T-cell (primary cell): Measurements from ENCODE around the gene WDR44. TPM values are rescaled to one million over a fixed set of nuclear protein-coding genes. Genes with fewer than 3 reads are reported as not detected.

ENCODE experiments used
- ATAC-seq, 4 experiments: fragments of 200-7000 bp in 3 of 4; fragments of 150-1000 bp in 1 of 4; cut with Tn5 transposase; replicated peaks in 1 of 4; 1 replicate in 3 of 4; 2 replicates in 1 of 4; pipeline ENCODE4 v1.10.0; 2021; ENCODE audit warnings: moderate library complexity in 3 of 4, mild to moderate bottlenecking in 2 of 4, moderate number of reproducible peaks in 1 of 4
- CTCF ChIA-PET, 2 donors: fragments of 300-600 bp; sonication (Branson Sonifier 250); formaldehyde crosslinking; loops; one replicate each; lab custom pipeline; 2022; ENCODE audit warnings: antibody characterized with exemption in 2 of 2; lab: Charles Lee
- POLR2A ChIA-PET, 2 donors: fragments of 300-600 bp; sonication (Branson Sonifier 250); formaldehyde crosslinking; loops; one replicate each; lab custom pipeline; 2022; ENCODE audit warnings: antibody characterized with exemption in 2 of 2; lab: Charles Lee
- DNase-seq, 35 experiments: peaks; one replicate each; pipeline versions ENCODE4 v3.0.0 to v3.0.0-alpha.2; 2013 to 2023
- H3K27ac ChIP-seq: one replicate; pipeline ENCODE4 v1.5.1; 2013; ENCODE audit warnings: low read length
- H3K27me3 ChIP-seq, 2 experiments: replicated peaks in 1 of 2; 1 replicate in 1 of 2; 2 replicates in 1 of 2; pipeline versions ENCODE4 v1.6.1 to v1.7.0; 2013; ENCODE audit warnings: low read length in 1 of 2, mixed read lengths in 1 of 2; ENCODE audit not compliant: control insufficient read depth in 2 of 2, insufficient read depth in 2 of 2; ENCODE audit errors: extremely low read depth in 1 of 2
- H3K36me3 ChIP-seq, 2 donors: 1 replicate in 1 of 2; 2 replicates in 1 of 2; pipeline versions ENCODE4 v1.6.1 to v1.7.0; 2013; ENCODE audit warnings: low read length in 1 of 2; ENCODE audit not compliant: control insufficient read depth in 2 of 2, insufficient read depth in 1 of 2; ENCODE audit errors: extremely low read depth in 1 of 2
- H3K4me1 ChIP-seq, 2 experiments: 1 replicate in 1 of 2; 2 replicates in 1 of 2; pipeline versions ENCODE4 v1.6.1 to v1.7.0; 2013; ENCODE audit warnings: low read length in 2 of 2, mixed read lengths in 1 of 2; ENCODE audit not compliant: insufficient read depth in 2 of 2, control insufficient read depth in 1 of 2; ENCODE audit errors: extremely low read depth in 1 of 2
- H3K4me3 ChIP-seq, 2 donors: 1 replicate in 1 of 2; 2 replicates in 1 of 2; pipeline versions ENCODE4 v1.5.1 to v1.7.0; 2013; ENCODE audit warnings: mild to moderate bottlenecking in 2 of 2, low read length in 1 of 2, moderate library complexity in 1 of 2; ENCODE audit not compliant: control insufficient read depth in 1 of 2; ENCODE audit errors: extremely low read depth in 1 of 2
- H3K9me3 ChIP-seq: 2 replicates; pipeline ENCODE4 v1.7.0; 2013
- H3K27ac Mint-ChIP-seq, 2 donors: one replicate each; pipeline ENCODE4 v1.8.0; 2020 to 2021; ENCODE audit warnings: mild to moderate bottlenecking in 2 of 2, mixed read lengths in 2 of 2
- H3K27me3 Mint-ChIP-seq, 2 donors: one replicate each; pipeline ENCODE4 v1.8.0; 2021 to 2022; ENCODE audit warnings: mixed read lengths in 2 of 2
- H3K36me3 Mint-ChIP-seq: one replicate; pipeline ENCODE4 v1.8.0; 2021; ENCODE audit warnings: mixed read lengths
- H3K4me1 Mint-ChIP-seq, 3 donors: one replicate each; pipeline ENCODE4 v1.8.0; 2020 to 2022; ENCODE audit warnings: mixed read lengths in 3 of 3, mild to moderate bottlenecking in 1 of 3
- H3K4me3 Mint-ChIP-seq, 3 donors: one replicate each; pipeline ENCODE4 v1.8.0; 2020 to 2022; ENCODE audit warnings: mild to moderate bottlenecking in 3 of 3, mixed read lengths in 3 of 3, moderate library complexity in 3 of 3
- H3K9me3 Mint-ChIP-seq, 3 donors: one replicate each; pipeline ENCODE4 v1.8.0; 2020 to 2022; ENCODE audit warnings: mixed read lengths in 3 of 3
- WGBS: methylation state at CpG from one replicate; pipeline ENCODE4 v1.1.5; 2013; ENCODE audit warnings: missing lambda C conversion rate; ENCODE audit not compliant: insufficient coverage; 5-methylcytosine and 5-hydroxymethylcytosine counted together
- total RNA-seq, 35 experiments: library from RNA in 6 of 35; stranded (reverse) in 6 of 35; fragments of 120-200 nt in 1 of 35; gene quantifications; one replicate each; pipeline versions ENCODE4 v1.2.1 to v1.2.4 and lab custom pipeline; 2013 to 2026

Gene WDR44
- total RNA-seq, 5 donors from 2014 or later (not counting 1 experiment from before 2014, with no cell fraction given): 13.6 to 21.4 (median 19.0) TPM

GRCh38 chrX:118337687-118338086 is 8.2 kb upstream of the WDR44 start:
- Mint-ChIP-seq H3K36me3 (no peaks in the 10 kb centered on the region), H3K27me3 (peaks cover 0 to 5% of the 10 kb centered on the region in 2 donors), H3K4me3 (no peak overlapping the region), H3K9me3 (no peaks in the 10 kb centered on the region), H3K27ac (no peak overlapping the region), H3K4me1 (no peaks in the 10 kb centered on the region)
- Histone ChIP-seq H3K27ac (no peak overlapping the region), H3K4me3 (no peak overlapping the region), H3K9me3 (no peaks in the 10 kb centered on the region), H3K27me3 (no peaks in the 10 kb centered on the region), H3K4me1 (no peaks in the 10 kb centered on the region), H3K36me3 (no peaks in the 10 kb centered on the region)
- CTCF ChIA-PET: no interaction called here
- DNase-seq (no peak), ATAC-seq (no peak)
- WGBS: no CpG with 5 or more reads among the region's 2 CpGs
- POLR2A ChIA-PET: no interaction called here

DNA sequence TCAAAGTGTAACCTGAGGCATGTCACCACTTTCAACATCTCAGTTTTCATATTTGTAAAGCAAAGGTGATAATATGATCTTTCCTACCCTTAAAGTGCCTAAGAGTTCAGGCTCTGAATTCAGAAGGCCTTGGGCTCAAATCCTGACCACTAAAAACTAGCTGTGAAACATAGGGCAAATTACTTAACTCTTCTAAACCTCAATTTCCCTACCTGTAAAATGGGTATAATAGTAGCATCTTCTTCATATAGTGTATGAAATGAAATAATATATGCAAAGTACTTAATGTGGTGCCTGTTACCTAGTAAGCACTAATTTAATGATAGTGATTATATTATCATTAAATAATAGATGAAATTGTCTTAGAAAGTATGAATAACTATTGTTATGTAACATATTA is 7.0 kb upstream of the WDR44 start:
- Mint-ChIP-seq H3K27ac (no peak overlapping the region), H3K4me1 (no peaks in the 10 kb centered on the region), H3K4me3 (no peak overlapping the region), H3K9me3 (no peaks in the 10 kb centered on the region), H3K36me3 (no peaks in the 10 kb centered on the region), H3K27me3 (no peaks in the 10 kb centered on the region)
- no peaks in the 10 kb centered on the region for H3K36me3 ChIP-seq
- POLR2A ChIA-PET: no interaction called here
- H3K27ac ChIP-seq: no peak overlapping the region
- H3K4me1 ChIP-seq: no peaks in the 10 kb centered on the region
- CTCF ChIA-PET: no interaction called here
- no peaks in the 10 kb centered on the region for H3K27me3 ChIP-seq
- DNase-seq (no peak), ATAC-seq (no peak)
- H3K4me3 ChIP-seq: no peak overlapping the region
- no peaks in the 10 kb centered on the region for H3K9me3 ChIP-seq

GRCh38 chrX:118345045-118345463 is 852 bp upstream of the WDR44 start:
- POLR2A ChIA-PET: no interaction called here

DNA sequence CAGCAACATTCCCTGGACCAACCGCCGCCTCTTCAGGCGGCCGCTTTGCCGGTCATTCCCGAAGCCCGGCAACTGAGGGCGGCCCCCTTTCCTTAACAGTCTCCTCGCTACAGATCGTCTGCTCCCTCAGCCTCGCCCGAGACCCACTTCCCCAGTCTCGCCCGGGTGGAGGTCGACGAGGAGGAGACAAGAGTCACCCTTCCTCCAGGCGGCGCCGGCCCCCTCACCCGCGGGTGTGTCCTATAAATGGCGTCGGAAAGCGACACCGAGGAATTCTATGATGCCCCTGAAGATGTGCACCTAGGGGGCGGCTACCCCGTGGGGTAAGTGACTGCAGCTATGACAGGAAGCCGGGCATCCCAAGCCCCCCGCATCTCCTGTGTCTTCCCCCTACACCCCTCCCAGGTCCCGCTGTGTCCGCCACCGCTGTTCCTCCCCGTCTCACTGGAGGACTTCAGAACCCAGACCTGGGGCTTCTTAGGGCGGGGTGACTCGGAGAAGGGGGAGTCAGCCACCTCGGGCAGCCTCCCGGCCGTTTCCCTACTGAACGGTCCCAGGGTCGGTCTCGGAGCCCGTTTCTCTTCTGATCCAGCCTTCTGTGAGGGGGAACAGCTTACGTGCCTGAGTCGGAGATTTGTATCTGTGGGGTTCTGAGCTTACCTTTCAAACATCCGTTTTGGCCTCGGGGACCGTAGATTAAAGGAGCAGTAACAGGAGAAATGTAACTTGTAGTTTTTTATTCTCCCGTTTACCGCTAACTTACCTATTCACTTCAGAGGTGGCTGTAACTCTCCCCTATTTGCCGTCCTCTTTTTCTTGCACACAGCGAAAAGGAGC is 570 bp downstream of the WDR44 start:
- Mint-ChIP-seq H3K9me3 (no peaks in the 10 kb centered on the region), H3K36me3 (no peaks in the 10 kb centered on the region), H3K4me3 (peak overlapping the region; percentile 97 to 99 (median 98)), H3K27me3 (no peaks in the 10 kb centered on the region), H3K27ac (peak overlapping the region; percentile 96 to 99), H3K4me1 (peaks cover 36 to 46% (median 39%) of the 10 kb centered on the region in 3 donors)
- no peaks in the 10 kb centered on the region for H3K9me3 ChIP-seq
- peaks cover 12 to 18% of the 10 kb centered on the region in 2 experiments for H3K4me1 ChIP-seq
- peak overlapping the region; percentile 73 for H3K27ac ChIP-seq
- WGBS: 0% methylated on average over 21 of the region's 51 CpGs
- POLR2A ChIA-PET: interaction anchor here in 1 of 2 donors (0.6 to 1.2 kb wide), 2 partner anchors 36 to 194 kb away, joined by 3 read pairs; no protein-coding TSS in a partner anchor
- no peaks in the 10 kb centered on the region for H3K27me3 ChIP-seq
- ATAC-seq (peak; percentile 42 to 56 (median 52)), DNase-seq (peak in 34 of 35 experiments; percentile 8 to 62 (median 34))
- H3K36me3 ChIP-seq: no peaks in the 10 kb centered on the region
- peak overlapping the region; percentile 68 to 79 for H3K4me3 ChIP-seq
- CTCF ChIA-PET: interaction anchor here in 1 of 2 donors (1.4 kb wide), 1 partner anchor 17 kb away, joined by 4 read pairs; no protein-coding TSS in a partner anchor

More at GRCh38 chrX:118345045-118345463, 852 bp upstream of the WDR44 start:
- CTCF ChIA-PET: interaction anchor here in 1 of 2 donors (0.7 kb wide), 1 partner anchor 154 kb away, joined by 3 read pairs; no protein-coding TSS in a partner anchor
- H3K27me3 Mint-ChIP-seq: no peaks in the 10 kb centered on the region
- Histone ChIP-seq H3K36me3 (no peaks in the 10 kb centered on the region), H3K4me1 (peaks cover 10 to 16% of the 10 kb centered on the region in 2 experiments), H3K4me3 (peak overlapping the region; percentile 29 to 68), H3K27me3 (no peaks in the 10 kb centered on the region), H3K27ac (peak overlapping the region; percentile 79), H3K9me3 (no peaks in the 10 kb centered on the region)
- no peak for ATAC-seq
- H3K36me3 Mint-ChIP-seq: no peaks in the 10 kb centered on the region
- DNase-seq: no peak
- H3K27ac Mint-ChIP-seq: peak overlapping the region; percentile 96 to 99
- no peaks in the 10 kb centered on the region for H3K9me3 Mint-ChIP-seq
- no CpG with 5 or more reads among the region's 9 CpGs for WGBS
- peak overlapping the region; percentile 97 to 99 (median 98) for H3K4me3 Mint-ChIP-seq
- peaks cover 27 to 31% (median 29%) of the 10 kb centered on the region in 3 donors for H3K4me1 Mint-ChIP-seq

DNA sequence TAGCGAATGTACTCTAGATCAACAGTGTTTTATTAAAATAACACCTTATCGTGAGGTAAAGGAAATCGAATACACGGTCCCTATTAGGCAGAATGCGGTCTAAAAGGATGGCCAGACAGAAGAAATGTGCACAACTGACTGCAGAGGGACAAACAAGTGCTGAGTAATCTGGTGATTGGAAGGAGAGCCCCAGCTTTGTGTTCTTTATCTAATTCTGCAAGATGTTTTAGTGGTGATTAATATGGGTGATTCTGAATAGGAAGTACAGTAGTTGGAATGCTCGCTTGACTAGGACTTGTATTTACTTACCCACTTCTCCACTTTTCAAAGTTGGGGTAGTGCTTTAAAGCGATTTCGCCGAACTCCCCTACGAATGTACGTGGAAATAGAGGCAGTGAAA is 1.2 kb downstream of the WDR44 start:
- H3K27ac ChIP-seq: peak overlapping the region; percentile 73
- WGBS: no CpG with 5 or more reads among the region's 11 CpGs
- H3K36me3 ChIP-seq: no peaks in the 10 kb centered on the region
- ChIA-PET POLR2A (interaction anchor here in 1 of 2 donors (0.6 to 1.2 kb wide), 2 partner anchors 35 to 193 kb away, joined by 3 read pairs; no protein-coding TSS in a partner anchor), CTCF (interaction anchor here in 1 of 2 donors (1.4 kb wide), 1 partner anchor 17 kb away, joined by 4 read pairs; no protein-coding TSS in a partner anchor)
- ATAC-seq (no peak), DNase-seq (peak in 1 of 35 experiments; percentile 20)
- peak overlapping the region; percentile 68 to 79 for H3K4me3 ChIP-seq
- Mint-ChIP-seq H3K4me3 (peak overlapping the region; percentile 97 to 99 (median 98)), H3K27ac (peak overlapping the region; percentile 96 to 99), H3K27me3 (no peaks in the 10 kb centered on the region), H3K36me3 (no peaks in the 10 kb centered on the region), H3K4me1 (peaks cover 36 to 49% (median 39%) of the 10 kb centered on the region in 3 donors), H3K9me3 (no peaks in the 10 kb centered on the region)
- no peaks in the 10 kb centered on the region for H3K9me3 ChIP-seq
- H3K27me3 ChIP-seq: no peaks in the 10 kb centered on the region
- peaks cover 12 to 21% of the 10 kb centered on the region in 2 experiments for H3K4me1 ChIP-seq

- H3K9me3 Mint-ChIP-seq: no peaks in the 10 kb centered on the region
- Histone ChIP-seq H3K4me1 (peaks cover 14 to 21% of the 10 kb centered on the region in 2 experiments), H3K27me3 (no peaks in the 10 kb centered on the region), H3K4me3 (peak overlapping the region; percentile 68 to 79), H3K36me3 (no peaks in the 10 kb centered on the region), H3K27ac (peak overlapping the region; percentile 24), H3K9me3 (no peaks in the 10 kb centered on the region)
- H3K27me3 Mint-ChIP-seq: no peaks in the 10 kb centered on the region
- no peak for ATAC-seq
- POLR2A ChIA-PET: interaction anchor here (0.6 kb wide), 2 partner anchors 10 to 137 kb away, joined by 3 to 5 read pairs; no protein-coding TSS in a partner anchor
- CTCF ChIA-PET: interaction anchor here in 1 of 2 donors (1.4 kb wide), 1 partner anchor 16 kb away, joined by 4 read pairs; no protein-coding TSS in a partner anchor
- H3K4me3 Mint-ChIP-seq: peak overlapping the region; percentile 97 to 99 (median 98)
- WGBS: no CpG with 5 or more reads among the region's 3 CpGs
- H3K27ac Mint-ChIP-seq: peak overlapping the region; percentile 57 to 99
- peaks cover 40 to 53% (median 43%) of the 10 kb centered on the region in 3 donors for H3K4me1 Mint-ChIP-seq
- no peaks in the 10 kb centered on the region for H3K36me3 Mint-ChIP-seq
- DNase-seq: peak in 1 of 35 experiments; percentile 12
These were observed 1.8 kb downstream of the WDR44 start for GRCh38 chrX:118347736-118348135.
